Measurements from ENCODE around the gene SHISA3.
"Not testable (repeated sequence)": the region's sequence is repeated elsewhere in the genome, so short reads cannot be mapped to it uniquely, and the experiment has no call there.

SHISA3 gene

GRCh38 chr4:42396752-42397634 is at the start of gene SHISA3:
Gene SHISA3, plus strand, starts transcription at chr4:42397488. Its CDS starts 569 bp downstream, at chr4:42398057.
- DNase-seq (ENCODE audit: low read depth in 2 of 3, low spot score in 1 of 3), result peak in 1 of 3 donors; percentile 20

GRCh38 chr4:42348247-42348646 is 49.0 kb upstream of the SHISA3 start:
- no peak for DNase-seq (ENCODE audit: low read depth in 2 of 3, low spot score in 1 of 3)

- no peak for DNase-seq (ENCODE audit: low read depth in 2 of 3, low spot score in 1 of 3)
These were observed 48.6 kb upstream of the SHISA3 start for GRCh38 chr4:42348692-42349091.

- no peak for DNase-seq (ENCODE audit: low read depth in 2 of 3, low spot score in 1 of 3)
These were observed 46.6 kb upstream of the SHISA3 start for GRCh38 chr4:42350611-42351182.

- DNase-seq (ENCODE audit: low read depth in 2 of 3, low spot score in 1 of 3), result no peak
These were observed 45.2 kb upstream of the SHISA3 start for GRCh38 chr4:42352049-42352448.

- DNase-seq (ENCODE audit: low read depth in 2 of 3, low spot score in 1 of 3), result no peak
These were observed 40.0 kb upstream of the SHISA3 start for GRCh38 chr4:42357325-42357724.

GRCh38 chr4:42359711-42360110 is 37.6 kb upstream of the SHISA3 start:
- DNase-seq (ENCODE audit: low read depth in 2 of 3, low spot score in 1 of 3), result no peak

- no peak for DNase-seq (ENCODE audit: low read depth in 2 of 3, low spot score in 1 of 3)
These were observed 37.0 kb upstream of the SHISA3 start for GRCh38 chr4:42360256-42360669.

GRCh38 chr4:42361456-42361855 is 35.8 kb upstream of the SHISA3 start:
- DNase-seq (ENCODE audit: low read depth in 2 of 3, low spot score in 1 of 3), result no peak

GRCh38 chr4:42362591-42362990 is 34.7 kb upstream of the SHISA3 start:
- no peak for DNase-seq (ENCODE audit: low read depth in 2 of 3, low spot score in 1 of 3)

- no peak for DNase-seq (ENCODE audit: low read depth in 2 of 3, low spot score in 1 of 3)
These were observed 33.7 kb upstream of the SHISA3 start for GRCh38 chr4:42363614-42364013.

- DNase-seq (ENCODE audit: low read depth in 2 of 3, low spot score in 1 of 3), result no peak
These were observed 32.8 kb upstream of the SHISA3 start for GRCh38 chr4:42364266-42365053.

GRCh38 chr4:42366959-42367358 is 30.3 kb upstream of the SHISA3 start:
- DNase-seq (ENCODE audit: low read depth in 2 of 3, low spot score in 1 of 3), result no peak

- DNase-seq (ENCODE audit: low read depth in 2 of 3, low spot score in 1 of 3), result no peak
These were observed 27.8 kb upstream of the SHISA3 start for GRCh38 chr4:42369489-42369888.

GRCh38 chr4:42371305-42372252 is 25.7 kb upstream of the SHISA3 start:
- no peak for DNase-seq (ENCODE audit: low read depth in 2 of 3, low spot score in 1 of 3)

- DNase-seq (ENCODE audit: low read depth in 2 of 3, low spot score in 1 of 3), result not testable (repeated sequence)
These were observed 25.0 kb upstream of the SHISA3 start for GRCh38 chr4:42372303-42372702.

GRCh38 chr4:42377497-42377896 is 19.8 kb upstream of the SHISA3 start:
- DNase-seq (ENCODE audit: low read depth in 2 of 3, low spot score in 1 of 3), result no peak

GRCh38 chr4:42381666-42382065 is 15.6 kb upstream of the SHISA3 start:
- DNase-seq (ENCODE audit: low read depth in 2 of 3, low spot score in 1 of 3), result no peak

GRCh38 chr4:42385516-42385915 is 11.8 kb upstream of the SHISA3 start:
- no peak for DNase-seq (ENCODE audit: low read depth in 2 of 3, low spot score in 1 of 3)

- no peak for DNase-seq (ENCODE audit: low read depth in 2 of 3, low spot score in 1 of 3)
These were observed 6.5 kb upstream of the SHISA3 start for GRCh38 chr4:42390622-42391354.
